Testis (tissue), 2 donors: ENCODE results near the gene PLXND1.

Experiments
- CTCF ChIP-seq, 3 experiments: fragments of 450-650 bp in 2 of 3; fragments of 200-600 bp in 1 of 3; sonication (generic) in 1 of 3; IDR thresholded peaks; one replicate each; pipeline ENCODE4 v1.5.1; 2016 to 2019; ENCODE audit warnings: antibody characterized with exemption in 3 of 3, mild to moderate bottlenecking in 2 of 3, moderate library complexity in 1 of 3
- POLR2A ChIP-seq: fragments of 450-650 bp; IDR thresholded peaks from one replicate; pipeline ENCODE4 v1.6.1; 2017; ENCODE audit warnings: antibody characterized with exemption, mild to moderate bottlenecking, moderate library complexity

- TF ChIP-seq CTCF (IDR thresholded peaks at IDR 0.05), result no peak
- no peak for TF ChIP-seq POLR2A
Measured at GRCh38 chr3:129607391-129608068, 1.1 kb upstream of the PLXND1 start.
